ENCODE data around the gene RHCG.

GRCh38 chr15:89451846-89452245 is 44.5 kb downstream of the RHCG start:
- TF ChIP-seq CTCF (conservative IDR thresholded peaks at IDR 0.05): no peak
- TF ChIP-seq ZFX (IDR thresholded peaks at IDR 0.05): no peak
